HL-60 (cell line): ENCODE data around the gene CYP27C1.

Source experiments
- POLR2AphosphoS5 ChIP-seq: IDR thresholded peaks from 2 replicates; pipeline ENCODE4 v1.6.1; 2012; ENCODE audit warnings: low read depth
- REST ChIP-seq: IDR thresholded peaks from 2 replicates; pipeline ENCODE4 v1.6.1; 2012; ENCODE audit warnings: low read depth; ENCODE audit not compliant: insufficient replicate concordance
- SPI1 ChIP-seq: IDR thresholded peaks from 2 replicates; pipeline ENCODE4 v1.6.1; 2012; ENCODE audit warnings: low read depth, mild to moderate bottlenecking, borderline replicate concordance
- TF ChIP-seq, protein P1 (sequence below): IDR thresholded peaks from one replicate; pipeline ENCODE4 v1.5.1; 2011; ENCODE audit warnings: low read length, control low read depth, inconsistent platforms; ENCODE audit not compliant: insufficient read depth

- TF ChIP-seq, protein P1, sequence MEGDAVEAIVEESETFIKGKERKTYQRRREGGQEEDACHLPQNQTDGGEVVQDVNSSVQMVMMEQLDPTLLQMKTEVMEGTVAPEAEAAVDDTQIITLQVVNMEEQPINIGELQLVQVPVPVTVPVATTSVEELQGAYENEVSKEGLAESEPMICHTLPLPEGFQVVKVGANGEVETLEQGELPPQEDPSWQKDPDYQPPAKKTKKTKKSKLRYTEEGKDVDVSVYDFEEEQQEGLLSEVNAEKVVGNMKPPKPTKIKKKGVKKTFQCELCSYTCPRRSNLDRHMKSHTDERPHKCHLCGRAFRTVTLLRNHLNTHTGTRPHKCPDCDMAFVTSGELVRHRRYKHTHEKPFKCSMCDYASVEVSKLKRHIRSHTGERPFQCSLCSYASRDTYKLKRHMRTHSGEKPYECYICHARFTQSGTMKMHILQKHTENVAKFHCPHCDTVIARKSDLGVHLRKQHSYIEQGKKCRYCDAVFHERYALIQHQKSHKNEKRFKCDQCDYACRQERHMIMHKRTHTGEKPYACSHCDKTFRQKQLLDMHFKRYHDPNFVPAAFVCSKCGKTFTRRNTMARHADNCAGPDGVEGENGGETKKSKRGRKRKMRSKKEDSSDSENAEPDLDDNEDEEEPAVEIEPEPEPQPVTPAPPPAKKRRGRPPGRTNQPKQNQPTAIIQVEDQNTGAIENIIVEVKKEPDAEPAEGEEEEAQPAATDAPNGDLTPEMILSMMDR: no peak
- no peak for TF ChIP-seq SPI1
- TF ChIP-seq POLR2AphosphoS5: no peak
- no peak for TF ChIP-seq REST
Measured at GRCh38 chr2:127140538-127140937, 79.6 kb downstream of the CYP27C1 start.
